Erythroblast (primary cell): ENCODE measurements around the gene WRAP53.

ENCODE experiments used
- GATA1 ChIP-seq: IDR thresholded peaks from 2 replicates; pipeline ENCODE4 v1.6.1; 2011; ENCODE audit warnings: low read depth, mild to moderate bottlenecking, control low read depth, low read length, moderate library complexity
- POLR2A ChIP-seq: IDR thresholded peaks from 2 replicates; pipeline ENCODE4 v1.6.1; 2011; ENCODE audit warnings: mild to moderate bottlenecking, low read length

DNA sequence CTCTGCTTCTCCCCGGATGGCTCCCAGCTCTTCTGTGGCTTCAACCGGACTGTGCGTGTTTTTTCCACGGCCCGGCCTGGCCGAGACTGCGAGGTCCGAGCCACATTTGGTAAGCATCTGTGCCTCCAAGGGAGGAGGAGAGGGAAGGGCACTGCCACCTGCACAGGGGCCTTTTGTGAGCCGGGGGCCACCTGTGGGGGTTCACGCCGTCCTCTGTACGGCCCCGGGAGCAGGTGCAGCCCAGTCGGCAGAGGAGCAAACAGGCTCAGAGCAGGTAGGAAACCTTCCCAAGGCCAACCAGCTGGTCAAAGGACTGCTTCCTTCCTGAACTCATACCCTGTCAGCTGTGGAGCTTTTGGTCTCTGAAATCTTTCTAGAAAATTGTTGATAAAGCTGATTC is 13.4 kb downstream of the WRAP53 start:
- TF ChIP-seq POLR2A = no peak
- TF ChIP-seq GATA1 = no peak
